Activated naive CD8-positive, alpha-beta T cell treated with anti-CD3 and anti-CD28 coated beads, Interleukin-2, amount 10 ng/mL, durations not matched to agents 7 days and 5 days (primary cell): Measurements from ENCODE around the gene NR2C2. TPM values are rescaled to one million over a fixed set of nuclear protein-coding genes. Genes with fewer than 3 reads are reported as not detected.

Experiments used
- ATAC-seq: fragments of 150-1000 bp; cut with Tn5 transposase; one replicate; pipeline ENCODE4 v1.10.0; 2021; ENCODE audit warnings: low read depth, moderate library complexity
- POLR2A ChIA-PET: fragments of 350-600 bp; sonication (Branson Sonifier 250); formaldehyde crosslinking; loops from one replicate; lab custom pipeline; 2021; ENCODE audit warnings: antibody characterized with exemption; lab: Charles Lee
- DNase-seq: peaks from one replicate; pipeline ENCODE4 v3.0.0; 2021
- H3K27ac Mint-ChIP-seq: one replicate; pipeline ENCODE4 v1.8.0; 2022; ENCODE audit warnings: mild to moderate bottlenecking, mixed read lengths
- H3K27me3 Mint-ChIP-seq: one replicate; pipeline ENCODE4 v1.8.0; 2022; ENCODE audit warnings: mild to moderate bottlenecking, moderate library complexity, mixed read lengths
- H3K36me3 Mint-ChIP-seq: one replicate; pipeline ENCODE4 v1.8.0; 2021; ENCODE audit warnings: mild to moderate bottlenecking, mixed read lengths
- H3K4me1 Mint-ChIP-seq: one replicate; pipeline ENCODE4 v1.8.0; 2021; ENCODE audit warnings: mixed read lengths
- H3K4me3 Mint-ChIP-seq: one replicate; pipeline ENCODE4 v1.8.0; 2022; ENCODE audit warnings: mild to moderate bottlenecking, moderate library complexity, mixed read lengths
- H3K9me3 Mint-ChIP-seq: one replicate; pipeline ENCODE4 v1.8.0; 2021; ENCODE audit warnings: mixed read lengths
- total RNA-seq, 2 experiments: library from RNA; stranded (reverse); gene quantifications; one replicate each; pipeline ENCODE4 v1.2.3, GENCODE V29; 2021

Gene NR2C2
- total RNA-seq, 2 experiments from 2014 or later, result 79.7 to 79.8 TPM

- H3K27ac Mint-ChIP-seq, result no peak overlapping the region
- no peak overlapping the region for H3K4me3 Mint-ChIP-seq
- H3K9me3 Mint-ChIP-seq, result no peaks in the 10 kb centered on the region
- no peaks in the 10 kb centered on the region for H3K36me3 Mint-ChIP-seq
- POLR2A ChIA-PET, result no interaction called here
- H3K27me3 Mint-ChIP-seq, result peaks cover 2% of the 10 kb centered on the region
- ATAC-seq, result no peak
- H3K4me1 Mint-ChIP-seq, result no peaks in the 10 kb centered on the region
- no peak for DNase-seq
These were observed 20.8 kb upstream of the NR2C2 start for GRCh38 chr3:14926592-14926991.

- H3K4me3 Mint-ChIP-seq, result no peak overlapping the region
- H3K36me3 Mint-ChIP-seq, result no peaks in the 10 kb centered on the region
- no peaks in the 10 kb centered on the region for H3K9me3 Mint-ChIP-seq
- ATAC-seq (no peak), DNase-seq (no peak)
- H3K27me3 Mint-ChIP-seq, result peaks cover 2% of the 10 kb centered on the region
- no peaks in the 10 kb centered on the region for H3K4me1 Mint-ChIP-seq
- POLR2A ChIA-PET, result no interaction called here
- no peak overlapping the region for H3K27ac Mint-ChIP-seq
These were observed 20.1 kb upstream of the NR2C2 start for GRCh38 chr3:14927308-14927707.

- POLR2A ChIA-PET, result no interaction called here
- no peak overlapping the region for H3K4me3 Mint-ChIP-seq
- ATAC-seq (no peak), DNase-seq (no peak)
- H3K9me3 Mint-ChIP-seq, result no peaks in the 10 kb centered on the region
- no peaks in the 10 kb centered on the region for H3K27me3 Mint-ChIP-seq
- no peaks in the 10 kb centered on the region for H3K36me3 Mint-ChIP-seq
- H3K27ac Mint-ChIP-seq, result no peak overlapping the region
- no peaks in the 10 kb centered on the region for H3K4me1 Mint-ChIP-seq
These were observed 17.9 kb upstream of the NR2C2 start for GRCh38 chr3:14929310-14930074.

- ATAC-seq (no peak), DNase-seq (no peak)
- Mint-ChIP-seq H3K4me3 (no peak overlapping the region), H3K27me3 (no peaks in the 10 kb centered on the region), H3K4me1 (peaks cover 2% of the 10 kb centered on the region), H3K36me3 (no peaks in the 10 kb centered on the region), H3K27ac (no peak overlapping the region), H3K9me3 (no peaks in the 10 kb centered on the region)
- POLR2A ChIA-PET, result no interaction called here
These were observed 13.5 kb upstream of the NR2C2 start for GRCh38 chr3:14933820-14934425.

- DNase-seq (no peak), ATAC-seq (no peak)
- Mint-ChIP-seq H3K4me3 (no peak overlapping the region), H3K9me3 (no peaks in the 10 kb centered on the region), H3K27me3 (no peaks in the 10 kb centered on the region), H3K36me3 (no peaks in the 10 kb centered on the region), H3K27ac (no peak overlapping the region), H3K4me1 (peaks cover 2% of the 10 kb centered on the region)
- POLR2A ChIA-PET, result no interaction called here
These were observed 11.6 kb upstream of the NR2C2 start for GRCh38 chr3:14935592-14936345.

- H3K36me3 Mint-ChIP-seq, result peaks cover 5% of the 10 kb centered on the region
- H3K27ac Mint-ChIP-seq, result no peak overlapping the region
- H3K4me3 Mint-ChIP-seq, result no peak overlapping the region
- H3K27me3 Mint-ChIP-seq, result no peaks in the 10 kb centered on the region
- ATAC-seq (no peak), DNase-seq (no peak)
- no peaks in the 10 kb centered on the region for H3K9me3 Mint-ChIP-seq
- H3K4me1 Mint-ChIP-seq, result peaks cover 5% of the 10 kb centered on the region
- POLR2A ChIA-PET, result interaction anchor here (1.4 kb wide), 1 partner anchor 9 kb away, joined by 5 read pairs; no protein-coding TSS in a partner anchor
These were observed 8.4 kb upstream of the NR2C2 start for GRCh38 chr3:14938954-14939353.

- Mint-ChIP-seq H3K27ac (no peak overlapping the region), H3K36me3 (peaks cover 14% of the 10 kb centered on the region), H3K4me3 (no peak overlapping the region), H3K27me3 (no peaks in the 10 kb centered on the region), H3K4me1 (peaks cover 12% of the 10 kb centered on the region), H3K9me3 (no peaks in the 10 kb centered on the region)
- no peak for DNase-seq
- POLR2A ChIA-PET, result no interaction called here
- ATAC-seq, result no peak
These were observed 5.5 kb upstream of the NR2C2 start for GRCh38 chr3:14941871-14942270.

GRCh38 chr3:14943042-14943441 lies 4.3 kb upstream of the NR2C2 start:
- Mint-ChIP-seq H3K27ac (no peak overlapping the region), H3K36me3 (peaks cover 14% of the 10 kb centered on the region), H3K9me3 (no peaks in the 10 kb centered on the region), H3K27me3 (no peaks in the 10 kb centered on the region), H3K4me3 (no peak overlapping the region), H3K4me1 (peaks cover 12% of the 10 kb centered on the region)
- POLR2A ChIA-PET, result no interaction called here
- ATAC-seq (no peak), DNase-seq (no peak)

GRCh38 chr3:14946236-14946635 lies 1.1 kb upstream of the NR2C2 start:
- Mint-ChIP-seq H3K36me3 (peaks cover 17% of the 10 kb centered on the region), H3K4me3 (peak overlapping the region; percentile 84), H3K9me3 (no peaks in the 10 kb centered on the region), H3K4me1 (peaks cover 27% of the 10 kb centered on the region), H3K27ac (peak overlapping the region; percentile 19), H3K27me3 (no peaks in the 10 kb centered on the region)
- POLR2A ChIA-PET, result interaction anchor here (0.8 to 1.4 kb wide), 4 partner anchors 11 to 346 kb away, joined by 3 to 13 read pairs (median 6); partner anchors contain the start of genes CCDC174 and RBSN
- DNase-seq (no peak), ATAC-seq (no peak)

GRCh38 chr3:14946739-14947099 lies 664 bp upstream of the NR2C2 start:
- peaks cover 28% of the 10 kb centered on the region for H3K4me1 Mint-ChIP-seq
- DNase-seq (no peak), ATAC-seq (no peak)
- POLR2A ChIA-PET, result interaction anchor here (0.8 to 1.4 kb wide), 6 partner anchors 11 to 345 kb away, joined by 3 to 13 read pairs (median 4); partner anchors contain the start of genes CCDC174, MRPS25 and RBSN
- H3K4me3 Mint-ChIP-seq, result peak overlapping the region; percentile 84
- H3K9me3 Mint-ChIP-seq, result no peaks in the 10 kb centered on the region
- peaks cover 17% of the 10 kb centered on the region for H3K36me3 Mint-ChIP-seq
- H3K27me3 Mint-ChIP-seq, result no peaks in the 10 kb centered on the region
- peak overlapping the region; percentile 81 for H3K27ac Mint-ChIP-seq

- H3K27ac Mint-ChIP-seq, result peak overlapping the region; percentile 99
- H3K27me3 Mint-ChIP-seq, result no peaks in the 10 kb centered on the region
- peaks cover 23% of the 10 kb centered on the region for H3K36me3 Mint-ChIP-seq
- H3K9me3 Mint-ChIP-seq, result no peaks in the 10 kb centered on the region
- peak; percentile 96 for DNase-seq
- peak; percentile 88 for ATAC-seq
- peak overlapping the region; percentile 100 for H3K4me3 Mint-ChIP-seq
- peaks cover 35% of the 10 kb centered on the region for H3K4me1 Mint-ChIP-seq
- POLR2A ChIA-PET, result interaction anchor here (1.0 to 1.4 kb wide), 6 partner anchors 8 to 297 kb away, joined by 3 to 13 read pairs (median 6); partner anchors contain the start of genes CCDC174 and RBSN
These were observed 664 bp downstream of the NR2C2 start for GRCh38 chr3:14947886-14948608.

- Mint-ChIP-seq H3K4me3 (peak overlapping the region; percentile 100), H3K9me3 (no peaks in the 10 kb centered on the region), H3K27ac (peak overlapping the region; percentile 99), H3K36me3 (peaks cover 20% of the 10 kb centered on the region), H3K4me1 (peaks cover 32% of the 10 kb centered on the region), H3K27me3 (no peaks in the 10 kb centered on the region)
- POLR2A ChIA-PET, result interaction anchor here (1.0 kb wide), 5 partner anchors 9 to 297 kb away, joined by 3 to 7 read pairs (median 5); partner anchors contain the start of genes CCDC174 and RBSN
- ATAC-seq (no peak), DNase-seq (no peak)
These were observed 1.2 kb downstream of the NR2C2 start for GRCh38 chr3:14948609-14949038.

- POLR2A ChIA-PET, result no interaction called here
- H3K4me1 Mint-ChIP-seq, result peaks cover 32% of the 10 kb centered on the region
These were observed 1.7 kb downstream of the NR2C2 start for GRCh38 chr3:14949126-14949525.

More at GRCh38 chr3:14949126-14949525, 1.7 kb downstream of the NR2C2 start:
- DNase-seq, result no peak
- Mint-ChIP-seq H3K9me3 (no peaks in the 10 kb centered on the region), H3K4me3 (peak overlapping the region; percentile 100), H3K36me3 (peaks cover 20% of the 10 kb centered on the region), H3K27ac (peak overlapping the region; percentile 99), H3K27me3 (no peaks in the 10 kb centered on the region)
- no peak for ATAC-seq
